ENCODE results near the gene MICB.
"Not testable (repeated sequence)": the region's sequence is repeated elsewhere in the genome, so short reads cannot be mapped to it uniquely, and the experiment has no call there.

Gene MICB

DNA sequence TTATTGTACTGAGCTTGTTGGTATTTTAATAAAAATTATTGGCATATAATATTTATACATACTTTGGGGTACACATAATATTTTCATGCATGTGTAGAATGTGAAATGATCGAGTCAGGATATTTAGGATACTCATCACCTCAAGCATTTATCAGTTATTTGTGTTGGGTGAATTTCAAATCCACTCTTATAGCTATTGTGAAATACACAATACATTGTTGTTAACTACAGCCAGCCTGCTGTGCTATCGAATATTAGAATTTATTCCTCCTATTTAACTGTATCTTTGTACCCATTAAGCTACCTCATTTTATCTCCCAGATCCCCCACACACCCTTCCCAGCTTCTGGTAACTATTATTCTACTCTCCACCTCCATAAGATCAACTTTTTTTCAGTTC is 14.6 kb upstream of the MICB start:
- Mint-ChIP-seq H3K9me3 (no peaks in the 10 kb centered on the region), H3K36me3 (ENCODE audit: low read depth) (peaks cover 5% of the 10 kb centered on the region), H3K27me3 (ENCODE audit: low read depth) (no peaks in the 10 kb centered on the region), H3K4me1 (ENCODE audit: low read depth) (peaks cover 11% of the 10 kb centered on the region), H3K27ac (no peak overlapping the region), H3K4me3 (no peak overlapping the region)

DNA sequence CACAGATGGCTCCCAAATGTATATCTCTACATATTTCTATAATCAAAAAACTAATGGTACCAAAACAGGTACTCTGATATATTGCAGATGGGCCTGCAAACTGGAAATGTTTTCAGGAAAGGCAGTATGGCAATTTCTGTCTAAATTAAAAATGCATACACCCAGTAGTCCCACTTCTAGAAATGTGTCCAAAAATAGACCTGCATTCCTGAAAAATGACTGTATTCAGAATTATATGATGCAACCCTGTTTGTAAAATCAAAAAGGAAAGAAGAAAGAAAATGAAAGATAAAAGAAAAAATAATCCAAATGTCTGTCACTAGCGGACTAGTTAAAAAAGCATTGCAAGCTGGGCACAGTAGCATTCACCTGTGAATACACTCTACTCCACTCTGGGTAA is 12.9 kb upstream of the MICB start:
- Mint-ChIP-seq H3K4me1 (ENCODE audit: low read depth) (peaks cover 12% of the 10 kb centered on the region), H3K9me3 (no peaks in the 10 kb centered on the region), H3K36me3 (ENCODE audit: low read depth) (peaks cover 2% of the 10 kb centered on the region), H3K27me3 (ENCODE audit: low read depth) (no peaks in the 10 kb centered on the region), H3K27ac (no peak overlapping the region), H3K4me3 (no peak overlapping the region)

DNA sequence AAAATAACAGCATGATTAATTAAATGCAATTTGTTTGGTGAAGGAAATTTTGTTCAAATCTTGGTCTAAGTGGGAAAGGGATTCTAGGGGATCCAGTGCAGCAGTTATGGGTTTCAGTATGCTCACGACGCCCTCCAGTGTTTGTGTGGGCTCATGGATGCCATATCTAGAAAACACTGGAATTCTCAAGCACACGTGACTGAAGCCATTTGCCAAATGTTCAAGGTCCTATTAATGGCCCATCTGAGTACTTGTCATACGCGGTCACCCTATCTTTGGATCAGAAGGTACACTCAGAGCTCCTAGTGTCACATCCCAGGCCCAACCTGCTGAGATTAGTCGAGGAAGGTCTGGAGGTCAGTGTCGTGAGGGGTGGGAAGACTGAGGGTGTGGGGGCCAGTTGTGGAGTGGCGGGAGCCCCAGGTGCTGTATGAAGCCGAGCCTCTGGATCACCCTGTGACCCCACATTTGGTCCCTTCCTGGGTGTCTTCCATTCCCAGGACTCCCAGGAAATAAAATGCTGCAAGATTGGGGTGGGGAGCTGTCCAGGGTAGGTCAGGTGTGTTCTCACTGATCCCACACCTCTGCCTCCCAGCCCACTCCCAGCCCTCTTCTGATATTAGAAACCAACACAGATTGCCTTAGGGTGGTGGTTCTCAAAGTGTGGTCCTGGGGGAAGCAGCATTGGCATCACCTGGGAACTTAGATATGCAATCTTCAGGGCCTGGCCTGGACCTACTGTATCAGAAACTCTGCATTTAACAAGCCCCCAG is 11.7 kb upstream of the MICB start:
- not testable (repeated sequence) for H3K27me3 Mint-ChIP-seq (ENCODE audit: low read depth); H3K9me3 Mint-ChIP-seq; H3K27ac Mint-ChIP-seq; H3K4me3 Mint-ChIP-seq; H3K36me3 Mint-ChIP-seq (ENCODE audit: low read depth)
- H3K4me1 Mint-ChIP-seq (ENCODE audit: low read depth): peaks cover 14% of the 10 kb centered on the region

DNA sequence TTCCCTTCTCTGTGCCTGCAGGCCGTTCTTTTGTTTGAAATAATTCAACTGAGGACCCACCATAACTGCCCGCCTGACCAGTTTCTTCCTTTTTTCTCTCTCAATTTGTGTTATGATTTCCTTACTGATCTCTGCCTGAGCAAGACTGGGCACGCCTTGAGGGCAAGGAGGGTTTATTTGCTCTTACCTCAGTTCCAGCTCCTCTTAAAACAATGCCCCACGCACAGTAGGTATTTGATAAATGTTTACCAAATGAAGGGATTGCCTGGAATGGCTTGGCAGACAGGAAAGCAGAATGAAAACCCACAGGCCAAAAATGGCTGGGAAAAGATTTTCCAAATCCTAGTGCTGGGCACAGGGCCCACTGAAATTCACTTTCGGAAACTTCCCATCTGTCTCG is 10.3 kb upstream of the MICB start:
- H3K9me3 Mint-ChIP-seq; H3K27me3 Mint-ChIP-seq (ENCODE audit: low read depth); H3K36me3 Mint-ChIP-seq (ENCODE audit: low read depth); H3K4me3 Mint-ChIP-seq: not testable (repeated sequence)
- Mint-ChIP-seq H3K4me1 (ENCODE audit: low read depth) (peaks cover 20% of the 10 kb centered on the region), H3K27ac (peak overlapping the region; percentile 36)

DNA sequence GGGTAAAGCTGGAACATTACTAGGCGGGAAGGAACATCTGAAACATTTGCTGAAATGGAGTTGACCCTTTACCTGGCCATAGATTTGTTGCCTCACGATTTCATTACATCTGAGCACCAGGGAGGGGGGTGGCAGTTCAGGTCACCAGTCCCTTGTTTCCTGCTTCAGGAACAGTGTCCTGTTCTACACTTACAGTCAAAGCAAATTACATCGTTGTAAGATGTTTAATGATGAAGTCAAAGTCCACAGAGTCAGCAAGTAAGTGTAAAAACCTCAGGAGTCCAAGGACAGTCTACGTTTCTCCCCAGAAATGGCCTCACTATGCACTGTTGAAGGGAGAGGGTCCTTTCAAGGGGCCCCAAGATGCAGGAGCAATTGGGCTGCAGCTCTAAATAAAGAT is 8.9 kb upstream of the MICB start:
- no peak overlapping the region for H3K4me3 Mint-ChIP-seq
- H3K9me3 Mint-ChIP-seq: no peaks in the 10 kb centered on the region
- H3K36me3 Mint-ChIP-seq (ENCODE audit: low read depth): peaks cover 1% of the 10 kb centered on the region
- H3K27ac Mint-ChIP-seq: no peak overlapping the region
- H3K27me3 Mint-ChIP-seq (ENCODE audit: low read depth): no peaks in the 10 kb centered on the region
- peaks cover 22% of the 10 kb centered on the region for H3K4me1 Mint-ChIP-seq (ENCODE audit: low read depth)

DNA sequence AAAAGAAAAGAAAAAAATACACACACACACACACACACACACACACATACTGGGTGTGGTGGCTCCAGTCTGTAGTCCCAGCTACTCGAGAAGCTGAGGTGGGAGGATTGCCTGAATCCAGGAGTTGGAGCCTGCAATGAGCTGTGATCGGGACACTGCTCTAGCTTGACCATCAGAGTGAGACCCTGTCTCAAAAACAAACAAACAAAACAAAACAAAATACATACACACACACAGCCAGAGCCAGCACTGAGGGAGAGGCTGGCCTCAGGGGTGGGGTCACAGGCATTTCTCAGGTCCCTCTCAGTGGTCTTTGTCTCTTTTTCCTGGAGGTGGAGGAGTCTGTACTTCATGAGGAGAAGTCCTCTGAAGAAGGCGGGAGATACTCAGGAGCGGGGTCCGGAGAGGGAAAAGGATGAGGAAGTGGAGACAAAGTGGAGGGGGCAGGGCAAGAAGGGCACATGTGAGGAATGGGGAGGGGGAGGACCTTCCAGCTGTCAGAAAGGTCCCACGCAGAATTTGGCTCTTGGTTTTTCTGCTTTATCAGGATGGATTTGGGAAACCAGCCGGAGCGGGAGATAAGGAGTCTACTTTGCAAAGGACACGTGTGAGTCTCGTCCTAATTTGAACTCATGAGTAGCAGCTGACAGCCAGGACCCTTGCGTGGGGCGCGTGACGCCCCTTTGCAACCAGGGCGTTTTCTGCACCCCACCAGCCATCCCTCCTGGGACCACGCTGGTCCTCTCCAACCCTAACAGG is 7.7 kb upstream of the MICB start:
- Mint-ChIP-seq H3K27ac (peak overlapping the region; percentile 15), H3K27me3 (ENCODE audit: low read depth) (no peaks in the 10 kb centered on the region), H3K9me3 (no peaks in the 10 kb centered on the region), H3K36me3 (ENCODE audit: low read depth) (peaks cover 5% of the 10 kb centered on the region), H3K4me3 (no peak overlapping the region), H3K4me1 (ENCODE audit: low read depth) (peaks cover 23% of the 10 kb centered on the region)

DNA sequence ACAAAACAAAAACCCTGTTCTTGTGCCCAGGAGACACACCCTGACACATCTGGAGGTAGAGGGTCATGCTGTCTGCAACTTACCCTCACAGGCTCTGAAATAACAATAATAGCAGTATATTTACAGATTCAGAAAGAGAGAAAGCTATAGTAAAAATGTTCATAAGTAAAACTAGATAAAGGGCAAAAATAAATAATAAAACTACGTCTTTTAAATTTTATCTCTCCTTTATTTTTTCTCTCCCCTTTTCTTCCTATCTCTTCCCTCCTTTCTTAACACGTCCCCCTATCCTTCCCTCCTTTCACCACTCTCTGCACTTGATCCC is 4.4 kb upstream of the MICB start:
- H3K36me3 Mint-ChIP-seq (ENCODE audit: low read depth); H3K9me3 Mint-ChIP-seq; H3K27me3 Mint-ChIP-seq (ENCODE audit: low read depth): not testable (repeated sequence)
- peaks cover 29% of the 10 kb centered on the region for H3K4me1 Mint-ChIP-seq (ENCODE audit: low read depth)
- H3K4me3 Mint-ChIP-seq: peak overlapping the region; percentile 92
- peak overlapping the region; percentile 79 for H3K27ac Mint-ChIP-seq

DNA sequence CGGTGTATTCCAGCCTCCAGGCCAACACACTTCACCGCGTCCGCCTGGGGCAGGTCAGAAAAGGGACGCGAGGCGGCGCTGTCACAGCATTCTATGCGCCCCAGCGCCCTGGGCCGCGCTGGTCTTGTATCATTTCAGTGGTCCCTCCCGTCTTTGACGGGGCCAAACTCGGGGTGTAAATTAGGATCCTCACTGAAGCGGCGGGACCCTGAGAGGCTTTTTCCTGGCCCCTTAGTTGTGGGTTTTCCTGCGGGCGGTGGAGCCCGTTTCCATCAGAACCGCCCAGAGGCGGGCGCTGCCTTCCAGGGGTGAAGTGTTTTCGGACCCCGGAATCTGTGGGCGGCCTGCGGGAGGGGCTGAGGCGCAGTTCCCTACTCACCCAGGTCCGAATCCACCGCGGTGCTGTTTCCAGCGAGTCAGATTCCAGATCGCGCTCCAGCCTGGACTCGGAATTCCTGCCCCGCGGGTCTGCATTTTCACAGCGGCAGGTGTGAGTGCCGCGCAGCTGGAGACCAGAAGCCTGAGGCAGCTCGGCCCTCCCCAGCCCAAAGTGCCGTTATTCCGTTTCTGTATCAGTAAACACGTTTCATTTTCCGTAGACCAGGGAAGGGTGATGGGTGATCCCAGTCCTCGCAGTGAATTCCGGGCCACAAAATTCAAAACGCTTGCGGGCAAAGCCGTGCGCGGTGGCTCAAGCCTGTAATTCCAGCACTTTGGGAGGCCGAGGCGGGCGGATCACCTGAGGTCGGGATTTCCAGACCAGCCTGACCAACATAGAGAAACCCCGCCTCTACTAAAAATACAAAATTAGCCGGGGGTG is 3.9 kb upstream of the MICB start:
- Mint-ChIP-seq H3K27ac (peak overlapping the region; percentile 96), H3K9me3 (no peaks in the 10 kb centered on the region), H3K36me3 (ENCODE audit: low read depth) (peaks cover 11% of the 10 kb centered on the region), H3K4me1 (ENCODE audit: low read depth) (peaks cover 34% of the 10 kb centered on the region), H3K4me3 (peak overlapping the region; percentile 92), H3K27me3 (ENCODE audit: low read depth) (no peaks in the 10 kb centered on the region)

DNA sequence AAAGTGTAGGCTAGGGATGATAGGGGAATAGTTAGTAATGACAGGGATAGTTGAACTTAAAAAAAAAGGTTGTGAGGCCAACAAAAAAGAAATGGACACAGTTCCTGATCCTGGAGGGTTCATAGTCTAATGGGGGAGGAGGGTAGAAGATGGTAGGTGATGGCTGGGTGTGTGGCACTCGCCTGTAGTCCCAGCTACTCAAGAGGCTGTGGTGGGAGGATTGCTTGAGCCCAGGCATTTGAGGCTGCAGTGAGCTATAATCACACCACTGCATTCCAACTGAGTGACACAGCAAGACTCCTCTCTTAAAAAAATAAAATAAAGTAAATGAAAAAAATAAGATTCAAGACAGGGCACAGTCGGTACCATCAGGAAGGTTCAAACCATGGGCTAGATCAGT is 2.4 kb upstream of the MICB start:
- Mint-ChIP-seq H3K27me3 (ENCODE audit: low read depth) (no peaks in the 10 kb centered on the region), H3K36me3 (ENCODE audit: low read depth) (peaks cover 12% of the 10 kb centered on the region), H3K9me3 (no peaks in the 10 kb centered on the region), H3K4me3 (peak overlapping the region; percentile 92), H3K27ac (peak overlapping the region; percentile 86), H3K4me1 (ENCODE audit: low read depth) (peaks cover 37% of the 10 kb centered on the region)

DNA sequence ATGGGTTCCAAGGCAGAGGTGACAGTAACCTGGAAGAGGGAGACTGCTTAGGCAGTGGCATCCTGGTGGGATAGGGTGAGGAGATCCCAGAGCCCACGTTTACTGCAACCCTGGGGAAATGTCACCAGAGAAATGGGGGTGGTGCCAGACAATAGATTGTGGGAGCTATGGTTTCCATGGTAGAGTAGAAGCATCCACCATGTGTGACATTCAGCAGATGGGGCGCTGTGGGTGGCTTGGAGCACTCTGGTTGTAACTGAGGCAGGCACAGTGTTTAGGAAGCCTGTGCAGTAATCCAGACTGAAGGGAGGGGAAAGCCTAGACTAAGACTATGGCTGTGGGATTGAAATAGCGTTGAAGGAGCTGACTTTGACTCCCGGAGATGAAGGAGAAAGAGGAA is 1.1 kb upstream of the MICB start:
- not testable (repeated sequence) for H3K27me3 Mint-ChIP-seq (ENCODE audit: low read depth); H3K9me3 Mint-ChIP-seq
- peak overlapping the region; percentile 91 for H3K4me3 Mint-ChIP-seq
- peaks cover 47% of the 10 kb centered on the region for H3K4me1 Mint-ChIP-seq (ENCODE audit: low read depth)
- peaks cover 12% of the 10 kb centered on the region for H3K36me3 Mint-ChIP-seq (ENCODE audit: low read depth)
- H3K27ac Mint-ChIP-seq: peak overlapping the region; percentile 75

DNA sequence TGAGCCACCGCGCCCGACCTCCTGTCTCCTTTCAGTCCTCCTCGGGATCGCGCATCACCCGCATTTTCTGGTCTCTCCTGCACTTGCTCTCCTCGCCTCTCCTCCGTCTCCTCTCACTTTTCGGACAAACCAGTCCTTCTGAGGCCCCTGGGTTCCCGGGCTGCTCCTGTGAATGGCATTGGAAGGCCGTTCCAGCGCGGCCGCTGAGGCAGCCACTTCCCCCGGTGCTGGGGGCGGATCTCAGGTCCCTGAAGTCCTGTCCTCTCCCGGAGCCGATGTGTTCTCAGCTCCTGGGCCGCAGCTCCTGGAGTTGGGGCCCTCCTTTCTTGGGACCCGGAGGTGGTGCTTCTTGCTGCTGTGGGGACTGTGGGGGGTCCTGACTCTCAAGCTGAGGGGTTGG is 803 bp downstream of the MICB start:
- H3K27ac Mint-ChIP-seq: peak overlapping the region; percentile 35
- peaks cover 55% of the 10 kb centered on the region for H3K4me1 Mint-ChIP-seq (ENCODE audit: low read depth)
- H3K27me3 Mint-ChIP-seq (ENCODE audit: low read depth): no peaks in the 10 kb centered on the region
- H3K36me3 Mint-ChIP-seq (ENCODE audit: low read depth): peaks cover 18% of the 10 kb centered on the region
- H3K4me3 Mint-ChIP-seq: peak overlapping the region; percentile 88
- H3K9me3 Mint-ChIP-seq: no peaks in the 10 kb centered on the region

DNA sequence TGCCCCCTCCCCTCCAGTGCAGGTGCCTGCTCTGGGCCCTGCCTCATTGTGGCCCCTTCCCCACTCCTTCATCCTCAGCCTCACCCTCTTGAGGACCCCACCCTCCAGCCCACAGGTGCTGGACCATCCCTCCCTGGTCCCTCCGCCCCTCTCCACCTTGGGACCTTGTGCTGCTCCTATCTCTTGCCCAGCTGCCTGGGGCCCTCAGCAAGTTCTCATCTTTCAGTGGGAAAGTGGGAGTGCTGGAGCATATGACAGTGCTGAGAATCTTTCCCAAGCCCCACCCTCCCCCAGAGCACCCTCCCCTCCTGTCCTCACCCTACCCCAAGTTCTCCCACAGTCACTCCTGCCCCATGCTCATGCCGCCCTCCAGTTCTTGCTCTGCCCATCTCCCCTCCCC is 1.7 kb downstream of the MICB start:
- H3K4me3 Mint-ChIP-seq: peak overlapping the region; percentile 88
- H3K27me3 Mint-ChIP-seq (ENCODE audit: low read depth); H3K9me3 Mint-ChIP-seq; H3K27ac Mint-ChIP-seq: not testable (repeated sequence)
- H3K36me3 Mint-ChIP-seq (ENCODE audit: low read depth): peaks cover 20% of the 10 kb centered on the region
- H3K4me1 Mint-ChIP-seq (ENCODE audit: low read depth): peaks cover 58% of the 10 kb centered on the region

DNA sequence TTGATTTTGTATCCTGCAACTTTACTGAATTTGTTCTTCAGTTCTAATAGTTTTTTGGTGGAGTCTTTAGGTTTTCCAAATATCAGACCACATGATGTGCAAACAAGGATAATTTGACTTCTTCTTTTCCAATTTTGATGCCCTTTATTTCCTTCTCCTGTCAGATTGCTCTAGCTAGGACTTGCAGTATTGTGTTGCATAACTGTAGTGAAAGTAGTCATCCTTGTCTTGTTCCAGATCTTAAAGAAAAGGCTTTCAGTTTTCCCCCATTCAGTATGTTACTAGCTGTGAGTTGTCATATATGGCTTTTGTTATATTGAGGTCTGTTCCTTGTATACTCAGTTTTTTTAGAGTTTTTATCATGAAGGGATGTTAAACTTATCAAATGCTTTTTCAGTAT is 4.6 kb downstream of the MICB start:
- peaks cover 23% of the 10 kb centered on the region for H3K36me3 Mint-ChIP-seq (ENCODE audit: low read depth)
- no peaks in the 10 kb centered on the region for H3K27me3 Mint-ChIP-seq (ENCODE audit: low read depth)
- H3K27ac Mint-ChIP-seq: peak overlapping the region; percentile 1

DNA sequence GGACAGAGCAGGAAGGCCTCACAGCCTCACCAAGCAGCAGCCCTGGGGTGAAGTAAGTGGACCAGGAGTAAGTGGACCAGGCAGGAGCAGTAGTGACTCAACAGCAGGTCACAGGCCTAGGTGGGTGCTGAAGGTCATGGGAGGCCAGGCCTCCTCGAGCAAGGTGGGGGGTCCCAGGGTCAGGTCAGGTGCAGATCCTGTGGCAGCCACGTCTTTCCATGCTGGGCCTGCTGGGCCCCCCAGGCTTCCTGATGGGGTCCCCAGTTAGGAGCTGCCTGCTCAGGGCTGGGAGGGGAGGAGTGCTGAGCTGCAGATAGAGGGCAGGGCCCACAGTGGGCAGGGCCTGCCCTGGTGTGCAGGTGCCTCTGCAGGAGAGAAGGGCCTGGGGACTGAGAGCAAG is 11.1 kb downstream of the MICB start:
- H3K36me3 Mint-ChIP-seq (ENCODE audit: low read depth): peaks cover 25% of the 10 kb centered on the region
- not testable (repeated sequence) for H3K27me3 Mint-ChIP-seq (ENCODE audit: low read depth); H3K4me1 Mint-ChIP-seq (ENCODE audit: low read depth); H3K27ac Mint-ChIP-seq; H3K9me3 Mint-ChIP-seq; H3K4me3 Mint-ChIP-seq

More for the DNA sequence above, 4.6 kb downstream of the MICB start:
- no peaks in the 10 kb centered on the region for H3K9me3 Mint-ChIP-seq
- peaks cover 51% of the 10 kb centered on the region for H3K4me1 Mint-ChIP-seq (ENCODE audit: low read depth)
- no peak overlapping the region for H3K4me3 Mint-ChIP-seq

DNA sequence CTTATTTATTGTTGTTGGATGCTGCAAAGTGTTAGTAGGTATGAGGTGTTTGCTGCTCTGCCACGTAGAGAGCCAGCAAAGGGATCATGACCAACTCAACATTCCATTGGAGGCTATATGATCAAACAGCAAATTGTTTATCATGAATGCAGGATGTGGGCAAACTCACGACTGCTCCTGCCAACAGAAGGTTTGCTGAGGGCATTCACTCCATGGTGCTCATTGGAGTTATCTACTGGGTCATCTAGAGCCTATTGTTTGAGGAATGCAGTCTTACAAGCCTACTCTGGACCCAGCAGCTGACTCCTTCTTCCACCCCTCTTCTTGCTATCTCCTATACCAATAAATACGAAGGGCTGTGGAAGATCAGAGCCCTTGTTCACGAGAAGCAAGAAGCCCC is 12.1 kb downstream of the MICB start:
- no peaks in the 10 kb centered on the region for H3K27me3 Mint-ChIP-seq (ENCODE audit: low read depth)
- H3K36me3 Mint-ChIP-seq (ENCODE audit: low read depth): peaks cover 25% of the 10 kb centered on the region
- no peak overlapping the region for H3K4me3 Mint-ChIP-seq
- H3K4me1 Mint-ChIP-seq (ENCODE audit: low read depth): peaks cover 8% of the 10 kb centered on the region
- no peaks in the 10 kb centered on the region for H3K9me3 Mint-ChIP-seq
- H3K27ac Mint-ChIP-seq: no peak overlapping the region

All from T-helper 1 cell treated with Interleukin-12 subunit alpha and Interleukin-12 subunit beta and Interleukin-4 antibody, amounts not matched to agents 30 μg/mL and 1 μg/mL, for 36 hours (primary cell).